NB4 (cell line): ENCODE results near the gene PRKACB.

Experiments used
- CTCF ChIP-seq: IDR thresholded peaks from one replicate; pipeline ENCODE4 v1.5.1; 2012; ENCODE audit warnings: low read depth, low read length
- MAX ChIP-seq: IDR thresholded peaks from 2 replicates; pipeline ENCODE4 v1.6.1; 2011; ENCODE audit warnings: low read depth, low read length
- POLR2A ChIP-seq: IDR thresholded peaks from 2 replicates; pipeline ENCODE4 v1.6.1; 2011; ENCODE audit warnings: mild to moderate bottlenecking; ENCODE audit not compliant: insufficient read length; ENCODE audit errors: extremely low read depth

GRCh38 chr1:84271441-84272151, 127.5 kb downstream of the PRKACB start:
- TF ChIP-seq CTCF = no peak
- TF ChIP-seq POLR2A = no peak
- TF ChIP-seq MAX = no peak
